Measurements from ENCODE around the gene ELF3.

- TF ChIP-seq CTCF (IDR thresholded peaks at IDR 0.05 in 8 of 11, conservative IDR thresholded peaks at IDR 0.05 in 3 of 11), result no peak
- no peak for TF ChIP-seq POLR2A (IDR thresholded peaks at IDR 0.05)
- no peak for TF ChIP-seq POLR2AphosphoS5 (IDR thresholded peaks at IDR 0.05)
Observed at GRCh38 chr1:201989354-201990128, 20.8 kb upstream of the ELF3 start.
